Smooth muscle cell (in vitro differentiated cells): ENCODE measurements around the gene DNAJC9. TPM values are rescaled to one million over a fixed set of nuclear protein-coding genes. Genes with fewer than 3 reads are reported as not detected.
A peak's percentile ranks its signal among the peaks of the same experiment; 100 is the strongest.

ENCODE experiments used
- DNase-seq: peaks from one replicate; lab custom pipeline; 2025; ENCODE audit not compliant: unreplicated experiment; lab: John Stamatoyannopoulos, UW
- H2AFZ ChIP-seq: fragments of 200-600 bp; sonication (generic); 2 replicates; pipeline ENCODE4 v1.6.0; 2016; ENCODE audit warnings: antibody characterized with exemption, low read depth, mild to moderate bottlenecking
- H3F3A ChIP-seq: fragments of 200-600 bp; sonication (generic); 2 replicates; pipeline ENCODE4 v1.6.0; 2017; ENCODE audit warnings: antibody characterized with exemption, low read depth
- H3K27ac ChIP-seq: fragments of 200-600 bp; sonication (generic); 2 replicates; pipeline ENCODE4 v1.5.1; 2016; ENCODE audit warnings: low read depth, mild to moderate bottlenecking
- H3K27me3 ChIP-seq: fragments of 200-600 bp; sonication (generic); 2 replicates; pipeline ENCODE4 v1.6.1; 2016; ENCODE audit warnings: low read depth, mild to moderate bottlenecking
- H3K36me3 ChIP-seq: fragments of 200-600 bp; sonication (generic); 2 replicates; pipeline ENCODE4 v1.5.1; 2016; ENCODE audit warnings: low read depth
- H3K4me1 ChIP-seq: fragments of 200-600 bp; sonication (generic); 2 replicates; pipeline ENCODE4 v1.5.1; 2016; ENCODE audit warnings: low read depth
- H3K4me2 ChIP-seq: fragments of 200-600 bp; sonication (generic); 2 replicates; pipeline ENCODE4 v1.6.0; 2016; ENCODE audit warnings: mild to moderate bottlenecking
- H3K4me3 ChIP-seq: fragments of 200-600 bp; sonication (generic); 2 replicates; pipeline ENCODE4 v1.5.1; 2016; ENCODE audit warnings: mild to moderate bottlenecking
- H3K79me2 ChIP-seq: fragments of 200-600 bp; sonication (generic); 2 replicates; pipeline ENCODE4 v1.6.0; 2016; ENCODE audit warnings: low read depth, mild to moderate bottlenecking
- H3K9ac ChIP-seq: fragments of 200-600 bp; sonication (generic); 2 replicates; pipeline ENCODE4 v1.6.0; 2016; ENCODE audit warnings: low read depth
- H3K9me3 ChIP-seq: fragments of 200-600 bp; sonication (generic); replicated peaks from 2 replicates; pipeline ENCODE4 v1.5.1; 2016; ENCODE audit warnings: low read depth
- H4K20me1 ChIP-seq: fragments of 200-600 bp; sonication (generic); 2 replicates; pipeline ENCODE4 v1.6.0; 2016; ENCODE audit warnings: low read depth
- WGBS: methylation state at CpG from one replicate; pipeline ENCODE4 v1.1.7; 2016; ENCODE audit warnings: low lambda C conversion rate; 5-methylcytosine and 5-hydroxymethylcytosine counted together
- polyA plus RNA-seq: library from polyadenylated mRNA; unstranded; fragments of >200 nt; fragmentation: Nextera tagmentation; extraction: Ambion mirVana; gene quantifications from 2 replicates; pipeline ENCODE4 v1.2.1, GENCODE V29; 2016
- total RNA-seq: library from RNA; depleted of rRNA; stranded (reverse); fragments of >200 nt; gene quantifications from 2 replicates; pipeline ENCODE4 v1.2.3, GENCODE V29; 2014
- TF ChIP-seq, protein P1 (sequence below): fragments of 200-600 bp; sonication (generic); IDR thresholded peaks from 2 replicates; pipeline ENCODE4 v1.5.1; 2017; ENCODE audit warnings: borderline replicate concordance, mild to moderate bottlenecking, antibody characterized with exemption; ENCODE audit not compliant: insufficient read depth, poor library complexity, severe bottlenecking

The DNAJC9 gene, protein sequence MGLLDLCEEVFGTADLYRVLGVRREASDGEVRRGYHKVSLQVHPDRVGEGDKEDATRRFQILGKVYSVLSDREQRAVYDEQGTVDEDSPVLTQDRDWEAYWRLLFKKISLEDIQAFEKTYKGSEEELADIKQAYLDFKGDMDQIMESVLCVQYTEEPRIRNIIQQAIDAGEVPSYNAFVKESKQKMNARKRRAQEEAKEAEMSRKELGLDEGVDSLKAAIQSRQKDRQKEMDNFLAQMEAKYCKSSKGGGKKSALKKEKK
- total RNA-seq = 22.1 and 32.1 TPM in 2 replicates
- polyA plus RNA-seq = 19.7 and 22.1 TPM in 2 replicates

DNA sequence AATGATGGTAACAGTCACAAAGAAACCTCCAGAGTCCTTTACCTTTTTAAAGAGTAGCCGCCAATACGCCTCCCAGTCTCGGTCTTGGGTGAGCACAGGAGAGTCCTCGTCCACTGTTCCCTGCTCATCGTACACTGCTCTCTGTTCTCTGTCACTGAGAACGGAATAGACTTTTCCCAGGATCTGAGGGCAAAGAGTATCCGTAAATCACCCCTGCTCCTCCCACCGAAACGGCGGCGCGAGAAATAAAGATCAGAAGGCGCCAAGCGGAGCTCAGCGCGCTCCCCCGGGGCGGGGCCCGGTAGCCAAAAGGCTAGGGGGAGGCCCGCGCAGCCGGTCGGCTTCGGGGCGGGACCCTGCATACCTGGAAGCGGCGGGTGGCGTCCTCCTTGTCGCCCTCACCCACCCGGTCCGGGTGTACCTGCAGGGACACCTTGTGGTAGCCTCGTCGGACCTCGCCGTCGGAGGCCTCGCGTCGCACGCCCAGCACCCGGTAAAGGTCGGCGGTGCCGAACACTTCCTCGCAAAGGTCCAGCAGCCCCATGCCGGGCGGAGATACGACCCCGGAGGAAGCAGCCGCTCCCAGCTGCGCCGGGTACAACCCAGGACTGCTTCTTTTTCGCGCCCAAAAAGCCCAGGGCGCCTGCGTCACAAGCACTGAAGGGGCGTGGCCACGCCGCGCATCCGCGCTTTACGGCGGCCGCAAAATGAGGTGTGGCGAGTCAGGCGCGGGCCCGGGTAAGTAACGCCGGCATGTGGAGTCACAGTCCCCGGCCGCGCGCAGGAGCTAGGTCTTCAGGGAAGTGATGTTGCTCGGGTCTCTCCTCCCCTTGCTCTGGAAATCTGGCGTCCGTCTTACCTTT, at the start of gene DNAJC9:
DNAJC9 (minus strand) TSS at position 610 of the 863 bp plus-strand sequence; CDS start at position 544, 66 bp downstream.
- DNase-seq = peak; percentile 80
- TF ChIP-seq, protein P1, sequence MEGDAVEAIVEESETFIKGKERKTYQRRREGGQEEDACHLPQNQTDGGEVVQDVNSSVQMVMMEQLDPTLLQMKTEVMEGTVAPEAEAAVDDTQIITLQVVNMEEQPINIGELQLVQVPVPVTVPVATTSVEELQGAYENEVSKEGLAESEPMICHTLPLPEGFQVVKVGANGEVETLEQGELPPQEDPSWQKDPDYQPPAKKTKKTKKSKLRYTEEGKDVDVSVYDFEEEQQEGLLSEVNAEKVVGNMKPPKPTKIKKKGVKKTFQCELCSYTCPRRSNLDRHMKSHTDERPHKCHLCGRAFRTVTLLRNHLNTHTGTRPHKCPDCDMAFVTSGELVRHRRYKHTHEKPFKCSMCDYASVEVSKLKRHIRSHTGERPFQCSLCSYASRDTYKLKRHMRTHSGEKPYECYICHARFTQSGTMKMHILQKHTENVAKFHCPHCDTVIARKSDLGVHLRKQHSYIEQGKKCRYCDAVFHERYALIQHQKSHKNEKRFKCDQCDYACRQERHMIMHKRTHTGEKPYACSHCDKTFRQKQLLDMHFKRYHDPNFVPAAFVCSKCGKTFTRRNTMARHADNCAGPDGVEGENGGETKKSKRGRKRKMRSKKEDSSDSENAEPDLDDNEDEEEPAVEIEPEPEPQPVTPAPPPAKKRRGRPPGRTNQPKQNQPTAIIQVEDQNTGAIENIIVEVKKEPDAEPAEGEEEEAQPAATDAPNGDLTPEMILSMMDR = no peak
- Histone ChIP-seq H3K27ac (peak within 1 kb of the TSS; percentile 72), H3K4me2 (peak within 1 kb of the TSS; percentile 93), H3K36me3 (peaks cover 6% of the 10 kb centered on the region), H3K9ac (peak within 1 kb of the TSS; percentile 57), H3K4me3 (peak within 1 kb of the TSS; percentile 70), H3K4me1 (peaks cover 30% of the 10 kb centered on the region), H2AFZ (peak within 1 kb of the TSS; percentile 67), H3K9me3 (no peaks in the 10 kb centered on the region), H3K79me2 (peaks cover 58% of the 10 kb centered on the region), H3F3A (peaks cover 24% of the 10 kb centered on the region), H4K20me1 (no peaks in the 10 kb centered on the region), H3K27me3 (no peaks in the 10 kb centered on the region)
- WGBS = under 1% methylated on average over 71 of the region's 78 CpGs

DNA sequence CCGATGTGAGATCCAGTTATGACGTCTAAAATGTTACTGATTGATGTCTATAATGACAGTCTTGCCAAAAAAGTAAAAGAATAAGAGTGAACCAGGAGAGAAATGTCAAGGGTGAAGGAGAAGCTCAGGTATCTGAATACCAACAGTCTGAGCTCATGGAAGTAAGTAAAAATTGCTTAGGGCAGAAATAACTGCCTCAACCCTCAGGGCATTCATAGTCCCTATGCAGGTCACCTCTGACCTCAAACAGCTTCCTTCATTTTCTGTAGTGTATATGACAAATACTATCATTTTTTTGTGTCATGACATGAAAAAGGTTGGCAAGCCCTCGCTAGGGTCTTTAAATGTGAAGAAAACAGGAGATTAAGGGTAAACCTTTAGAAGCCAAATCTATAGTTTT, 46.4 kb upstream of the DNAJC9 start:
- no peak overlapping the region for H3K4me2 ChIP-seq
- H3F3A ChIP-seq = no peaks in the 10 kb centered on the region
- TF ChIP-seq, protein P1 = no peak
- no peak overlapping the region for H3K27ac ChIP-seq
- H3K4me3 ChIP-seq = no peak overlapping the region
- H2AFZ ChIP-seq = no peak overlapping the region
- H3K27me3 ChIP-seq = peaks cover 16% of the 10 kb centered on the region
- no peaks in the 10 kb centered on the region for H3K36me3 ChIP-seq
- WGBS = 82% methylated on average over 3 of the region's 3 CpGs
- H3K4me1 ChIP-seq = no peaks in the 10 kb centered on the region
- H3K9me3 ChIP-seq = no peaks in the 10 kb centered on the region
- DNase-seq = no peak
- no peaks in the 10 kb centered on the region for H4K20me1 ChIP-seq
- H3K79me2 ChIP-seq = no peaks in the 10 kb centered on the region
- H3K9ac ChIP-seq = no peak overlapping the region

DNA sequence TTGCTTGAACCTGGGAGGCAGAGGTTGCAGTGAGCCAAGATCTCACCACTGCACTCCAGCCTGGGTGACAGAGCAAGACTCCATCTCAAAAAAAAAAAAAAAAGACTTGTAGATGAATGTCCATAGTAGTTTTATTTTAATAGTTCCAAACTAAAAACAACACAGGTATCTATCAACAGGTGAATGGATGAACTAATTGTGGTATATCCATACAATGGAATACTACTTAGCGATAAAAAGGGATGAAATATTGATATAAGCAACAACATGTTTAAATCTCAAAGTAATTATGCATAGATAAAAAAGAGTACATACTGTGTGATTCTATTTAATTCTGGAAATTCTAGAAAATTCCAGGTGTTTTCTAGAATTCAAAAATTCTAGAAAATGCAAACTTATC, 42.9 kb upstream of the DNAJC9 start:
- TF ChIP-seq, protein P1 = no peak
- Histone ChIP-seq H3K27ac (no peak overlapping the region), H3K4me2 (no peak overlapping the region), H3K4me3 (no peak overlapping the region), H2AFZ (no peak overlapping the region), H3K9ac (no peak overlapping the region), H3K4me1 (no peaks in the 10 kb centered on the region), H3K79me2 (no peaks in the 10 kb centered on the region), H3K36me3 (no peaks in the 10 kb centered on the region), H3K9me3 (no peaks in the 10 kb centered on the region), H3F3A (no peaks in the 10 kb centered on the region), H3K27me3 (peaks cover 5% of the 10 kb centered on the region), H4K20me1 (no peaks in the 10 kb centered on the region)
- 98% methylated on average over 1 of the region's 1 CpG for WGBS
- no peak for DNase-seq
